Stimulated activated CD8-positive, alpha-beta memory T cell treated with anti-CD3 and anti-CD28 coated beads, Interleukin-12 subunit alpha, Interleukin-12 subunit beta, amount 100 ng/mL, for 1 hour (primary cell): Measurements from ENCODE around the gene DROSHA.
A peak's percentile ranks its signal among the peaks of the same experiment; 100 is the strongest.
"Not testable (repeated sequence)": the region's sequence is repeated elsewhere in the genome, so short reads cannot be mapped to it uniquely, and the experiment has no call there.

Source experiments
- DNase-seq: peaks from one replicate; pipeline ENCODE4 v3.0.0-alpha.2; 2020; ENCODE audit warnings: low read depth

The DROSHA gene

GRCh38 chr5:31531888-31532547 lies at the start of gene DROSHA, which contains the start of gene C5orf22:
DROSHA (minus strand) TSS chr5:31532093; CDS start chr5:31529059, 3,034 bp downstream.
C5orf22 (plus strand) TSS chr5:31532301; CDS start chr5:31532393, 92 bp downstream.
- DNase-seq = peak; percentile 83

GRCh38 chr5:31579558-31579957 lies 47.7 kb upstream of the DROSHA start:
- no peak for DNase-seq

- DNase-seq = no peak
Measured at GRCh38 chr5:31577438-31577837, 45.5 kb upstream of the DROSHA start.

GRCh38 chr5:31574772-31575171 lies 42.9 kb upstream of the DROSHA start:
- no peak for DNase-seq

GRCh38 chr5:31573494-31574142 lies 41.7 kb upstream of the DROSHA start:
- DNase-seq = no peak

GRCh38 chr5:31569068-31569467 lies 37.2 kb upstream of the DROSHA start:
- no peak for DNase-seq

- DNase-seq = no peak
Measured at GRCh38 chr5:31568302-31568835, 36.5 kb upstream of the DROSHA start.

- not testable (repeated sequence) for DNase-seq
Measured at GRCh38 chr5:31566362-31566761, 34.5 kb upstream of the DROSHA start.

GRCh38 chr5:31563216-31563615 lies 31.3 kb upstream of the DROSHA start:
- DNase-seq = no peak

GRCh38 chr5:31561946-31562345 lies 30.1 kb upstream of the DROSHA start:
- DNase-seq = no peak

GRCh38 chr5:31559942-31560341 lies 28.0 kb upstream of the DROSHA start:
- DNase-seq = no peak

- DNase-seq = no peak
Measured at GRCh38 chr5:31556461-31556860, 24.6 kb upstream of the DROSHA start.

- DNase-seq = no peak
Measured at GRCh38 chr5:31554552-31554951, 22.7 kb upstream of the DROSHA start.

- no peak for DNase-seq
Measured at GRCh38 chr5:31553863-31554262, 22.0 kb upstream of the DROSHA start.

GRCh38 chr5:31551878-31552277 lies 20.0 kb upstream of the DROSHA start:
- DNase-seq = no peak

- not testable (repeated sequence) for DNase-seq
Measured at GRCh38 chr5:31549114-31549513, 17.2 kb upstream of the DROSHA start.

GRCh38 chr5:31537851-31538250 lies 6.0 kb upstream of the DROSHA start:
- no peak for DNase-seq

- DNase-seq = no peak
Measured at GRCh38 chr5:31537349-31537748, 5.5 kb upstream of the DROSHA start.

GRCh38 chr5:31536873-31537272 lies 5.0 kb upstream of the DROSHA start:
- no peak for DNase-seq

- DNase-seq = no peak
Measured at GRCh38 chr5:31534527-31535046, 2.7 kb upstream of the DROSHA start.

- no peak for DNase-seq
Measured at GRCh38 chr5:31531543-31531887, 378 bp downstream of the DROSHA start.

- DNase-seq = no peak
Measured at GRCh38 chr5:31530541-31531265, 1.2 kb downstream of the DROSHA start.

- no peak for DNase-seq
Measured at GRCh38 chr5:31523041-31523440, 8.9 kb downstream of the DROSHA start.
